Stimulated activated CD8-positive, alpha-beta memory T cell treated with anti-CD3 and anti-CD28 coated beads, Interleukin-12 subunit alpha, Interleukin-12 subunit beta, amount 100 ng/mL, for 1 hour (primary cell): ENCODE data around the gene FADS1.

Experiments used
- DNase-seq: peaks from one replicate; pipeline ENCODE4 v3.0.0-alpha.2; 2020; ENCODE audit warnings: low read depth

Gene FADS1

GRCh38 chr11:61816736-61817455 is at the start of gene FADS1:
TSS of gene FADS1 (minus strand) at chr11:61817003. CDS start at chr11:61816929, 74 bp downstream.
- peak; percentile 35 for DNase-seq

- DNase-seq = no peak
Measured at GRCh38 chr11:61866231-61866957, 49.6 kb upstream of the FADS1 start.

DNA sequence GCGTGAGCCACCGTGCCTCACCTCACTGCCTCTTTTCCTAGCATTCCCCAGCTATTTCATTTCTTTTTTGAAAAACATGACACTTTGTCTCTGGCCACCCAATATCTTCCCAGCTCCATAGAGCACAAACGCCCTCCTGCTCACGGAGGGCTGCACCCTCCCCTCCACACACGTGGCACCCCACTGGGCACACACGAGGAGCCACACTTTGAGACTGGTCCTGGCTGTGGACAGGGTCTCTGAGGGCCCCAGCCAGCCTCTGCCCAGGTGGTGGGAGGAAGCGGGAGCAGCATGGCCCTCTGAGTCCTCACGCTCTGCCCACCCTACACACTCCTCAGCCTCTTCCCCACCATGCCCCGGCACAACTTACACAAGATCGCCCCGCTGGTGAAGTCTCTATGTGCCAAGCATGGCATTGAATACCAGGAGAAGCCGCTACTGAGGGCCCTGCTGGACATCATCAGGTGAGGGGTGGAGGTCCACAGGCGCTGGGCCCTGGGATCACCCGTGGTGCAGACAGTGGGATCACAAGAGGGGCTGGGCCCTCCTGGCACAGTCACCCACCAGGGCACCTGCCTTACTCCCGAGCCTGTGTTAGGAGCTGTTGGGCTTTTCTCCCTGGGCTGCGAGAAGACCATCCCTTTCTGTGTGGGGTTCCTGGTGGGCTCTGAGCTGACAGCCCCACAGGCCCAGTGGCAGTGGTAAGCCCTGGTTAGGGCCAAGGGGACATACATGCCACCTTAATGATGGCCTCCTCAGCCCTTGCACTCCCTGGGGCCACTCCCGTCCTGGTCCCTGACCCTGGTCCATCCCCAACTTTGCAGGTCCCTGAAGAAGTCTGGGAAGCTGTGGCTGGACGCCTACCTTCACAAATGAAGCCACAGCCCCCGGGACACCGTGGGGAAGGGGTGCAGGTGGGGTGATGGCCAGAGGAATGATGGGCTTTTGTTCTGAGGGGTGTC is 48.3 kb upstream of the FADS1 start:
- DNase-seq = no peak

DNA sequence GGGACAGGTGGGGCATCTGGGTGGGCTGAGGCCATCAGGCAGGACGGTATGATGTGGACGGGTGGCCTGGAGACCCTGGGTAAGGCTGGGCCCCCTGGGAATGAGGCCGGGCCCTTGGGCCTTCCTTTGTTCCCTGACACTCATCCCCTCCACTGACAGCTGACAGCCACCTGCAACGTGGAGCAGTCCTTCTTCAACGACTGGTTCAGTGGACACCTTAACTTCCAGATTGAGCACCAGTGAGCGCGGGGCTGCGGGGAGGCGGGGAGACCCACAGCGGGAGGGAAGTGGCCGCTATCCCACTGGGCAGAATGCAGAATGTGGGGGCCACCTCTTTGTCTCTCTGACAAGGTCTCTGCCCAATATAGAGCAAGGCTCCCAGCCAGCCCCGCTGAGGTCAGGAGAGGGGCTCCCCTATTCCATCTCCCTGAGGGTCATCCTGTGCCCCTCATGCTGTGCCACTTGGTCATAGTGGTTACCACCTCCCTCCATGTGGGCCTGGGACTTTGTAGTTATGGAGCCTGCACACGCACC is 46.8 kb upstream of the FADS1 start:
- DNase-seq = no peak

DNA sequence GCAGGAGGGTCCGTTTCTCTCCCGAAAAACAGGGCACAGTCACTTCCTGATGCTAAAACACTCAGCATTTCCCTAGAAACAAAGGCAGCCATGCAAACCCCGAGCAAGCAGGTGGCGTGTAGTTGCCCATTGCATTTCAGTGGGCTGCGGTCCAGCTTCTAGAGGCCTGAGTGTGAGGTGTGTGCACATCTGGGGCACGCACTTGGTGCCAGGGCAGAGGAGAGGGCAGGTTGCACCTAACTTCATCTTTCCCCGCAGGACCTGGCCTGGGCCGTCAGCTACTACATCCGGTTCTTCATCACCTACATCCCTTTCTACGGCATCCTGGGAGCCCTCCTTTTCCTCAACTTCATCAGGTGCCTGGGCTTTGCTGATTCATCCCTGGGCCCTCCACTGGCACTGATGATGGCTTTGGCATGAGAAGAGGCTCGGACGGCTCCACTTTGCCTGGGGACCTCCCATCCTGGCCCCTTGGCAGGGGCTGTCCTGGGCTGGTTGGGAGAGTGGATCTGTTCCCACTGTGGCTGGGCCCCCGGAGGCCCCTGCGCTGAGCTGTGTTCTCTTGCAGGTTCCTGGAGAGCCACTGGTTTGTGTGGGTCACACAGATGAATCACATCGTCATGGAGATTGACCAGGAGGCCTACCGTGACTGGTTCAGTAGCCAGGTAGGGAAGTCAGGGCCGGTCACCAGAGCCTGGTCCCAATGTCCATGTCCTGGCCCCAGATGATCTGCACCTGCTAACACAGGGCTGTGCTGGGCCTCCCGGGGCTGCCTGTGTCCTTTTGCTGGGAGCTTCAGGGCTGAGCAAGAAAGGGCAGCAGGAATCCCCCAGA is 46.1 kb upstream of the FADS1 start:
- DNase-seq = no peak

- no peak for DNase-seq
Measured at GRCh38 chr11:61861634-61862033, 44.8 kb upstream of the FADS1 start.

- no peak for DNase-seq
Measured at GRCh38 chr11:61860054-61860903, 43.5 kb upstream of the FADS1 start.

DNA sequence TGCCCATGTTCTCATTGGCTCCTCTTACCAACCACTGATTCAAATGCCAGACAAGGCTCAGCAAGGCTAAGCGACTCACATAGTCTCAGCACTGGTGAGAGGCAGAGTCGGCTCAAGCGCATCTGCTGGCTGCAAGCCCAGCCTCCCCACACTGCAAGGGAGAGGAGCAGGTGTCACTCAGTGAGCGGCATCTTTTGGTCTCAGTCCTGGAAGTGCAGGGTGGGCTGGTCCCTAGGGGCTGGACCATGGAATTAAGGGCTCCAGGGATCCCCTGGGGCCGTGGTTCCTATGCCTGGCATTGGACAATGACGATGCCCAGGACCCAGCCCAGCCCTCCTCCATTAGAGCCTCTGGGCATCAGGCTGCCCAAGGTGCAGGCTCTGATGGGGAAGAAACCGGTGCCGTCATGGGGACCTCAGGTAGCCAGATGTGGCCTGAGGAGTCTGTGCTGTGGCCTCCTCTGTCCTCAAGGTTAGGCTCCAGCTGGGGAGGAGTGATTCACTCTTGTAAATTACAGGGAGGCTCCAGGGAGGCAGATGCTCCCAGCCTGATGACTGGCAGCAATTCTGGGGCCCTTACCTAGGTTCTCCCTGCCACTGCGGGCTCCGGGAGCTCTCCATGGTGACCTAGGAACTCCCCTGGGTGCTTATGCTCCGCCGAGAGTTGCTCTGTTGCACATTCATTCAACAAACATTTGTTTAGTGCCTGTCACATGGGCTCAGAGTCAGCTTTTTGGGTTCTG is 39.3 kb upstream of the FADS1 start:
- DNase-seq = no peak

DNA sequence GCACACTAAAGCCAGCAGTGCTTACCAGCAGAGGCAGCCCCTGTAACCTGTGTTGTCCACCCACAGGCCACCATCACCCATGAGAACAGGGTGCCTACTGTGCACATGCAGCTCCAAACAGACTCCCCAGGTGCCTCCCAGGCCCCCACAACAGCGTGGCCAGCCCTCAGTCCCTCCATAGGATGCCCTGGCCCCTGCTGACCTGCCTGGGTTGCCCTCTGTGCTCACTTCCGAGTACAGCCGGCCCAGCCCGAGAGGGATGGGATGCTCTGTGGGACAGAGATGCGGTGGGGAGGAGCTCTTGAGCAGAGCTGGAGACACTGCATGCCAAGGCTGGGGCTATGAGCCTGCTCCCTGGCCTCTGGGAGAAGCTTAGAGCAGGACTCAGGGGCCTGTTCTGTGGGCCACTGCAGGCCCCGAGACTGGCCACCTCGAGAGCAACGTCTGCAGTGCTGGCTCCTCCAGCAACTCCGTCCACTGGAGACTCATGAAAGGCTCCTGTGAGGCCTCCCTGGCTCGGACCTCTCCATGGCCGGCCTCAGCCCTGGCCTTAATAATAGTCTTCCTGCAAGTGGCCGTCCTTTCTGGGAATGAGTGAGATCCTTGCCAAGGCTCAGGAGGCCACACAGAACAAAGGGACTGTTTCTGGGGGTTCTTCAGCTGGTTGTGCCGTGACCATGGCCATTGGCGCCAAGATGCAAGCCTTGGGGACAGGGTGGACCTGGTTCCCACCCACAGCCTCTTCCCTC is 38.3 kb upstream of the FADS1 start:
- no peak for DNase-seq

DNA sequence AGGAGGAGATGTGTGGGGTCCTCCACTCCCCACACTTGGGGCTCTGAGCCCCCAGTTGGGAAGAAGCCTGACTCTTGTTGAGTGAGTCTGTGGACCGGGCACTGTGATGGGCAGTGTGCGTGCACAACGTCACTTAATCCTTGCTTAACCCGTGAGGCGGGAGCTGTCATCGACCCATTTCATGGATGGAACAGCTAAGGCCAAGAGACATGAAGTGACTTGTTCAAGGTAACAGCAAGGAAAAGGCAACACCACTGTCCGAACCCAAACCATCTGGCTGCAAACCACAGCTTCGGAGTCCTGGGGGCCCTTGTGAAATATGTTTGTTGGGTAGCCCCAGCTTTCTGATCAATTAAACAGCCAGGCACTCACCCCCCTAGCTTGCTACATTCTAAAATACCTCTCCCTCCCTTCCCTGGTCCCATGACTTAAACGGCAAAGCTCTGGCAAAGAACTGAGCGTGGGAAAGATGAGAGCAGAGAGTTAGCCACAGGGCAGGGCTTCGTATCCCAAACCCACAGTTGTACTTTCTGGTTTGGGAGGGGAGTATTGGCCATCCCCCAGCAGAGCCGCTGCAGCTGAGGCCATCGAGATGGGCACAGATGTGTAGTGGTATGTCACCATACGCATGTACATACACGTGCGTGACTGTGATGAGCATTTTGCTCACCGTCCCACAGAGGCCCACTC is 37.5 kb upstream of the FADS1 start:
- DNase-seq = no peak

GRCh38 chr11:61853698-61854169 is 36.9 kb upstream of the FADS1 start:
- no peak for DNase-seq

DNA sequence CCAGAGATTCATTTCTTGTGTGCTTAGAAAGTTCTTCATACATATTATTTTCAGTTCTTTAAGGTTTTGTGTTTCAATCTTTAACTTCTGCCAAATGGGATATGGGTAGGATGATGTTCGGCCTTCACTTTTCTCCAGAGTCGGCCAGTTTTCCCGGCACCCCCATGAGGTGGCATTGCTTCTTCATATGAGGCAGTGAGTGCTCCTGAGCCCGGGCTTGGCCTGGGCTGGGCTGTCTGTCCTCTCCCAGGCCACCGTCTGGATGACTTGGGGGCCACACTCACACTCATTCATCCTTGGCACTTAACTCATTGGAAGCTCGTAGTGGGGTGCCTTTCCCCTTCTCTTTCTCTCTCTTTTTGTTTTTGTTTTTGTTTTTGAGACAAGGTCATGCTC is 35.1 kb upstream of the FADS1 start:
- no peak for DNase-seq

GRCh38 chr11:61851113-61851899 is 34.5 kb upstream of the FADS1 start:
- no peak for DNase-seq

DNA sequence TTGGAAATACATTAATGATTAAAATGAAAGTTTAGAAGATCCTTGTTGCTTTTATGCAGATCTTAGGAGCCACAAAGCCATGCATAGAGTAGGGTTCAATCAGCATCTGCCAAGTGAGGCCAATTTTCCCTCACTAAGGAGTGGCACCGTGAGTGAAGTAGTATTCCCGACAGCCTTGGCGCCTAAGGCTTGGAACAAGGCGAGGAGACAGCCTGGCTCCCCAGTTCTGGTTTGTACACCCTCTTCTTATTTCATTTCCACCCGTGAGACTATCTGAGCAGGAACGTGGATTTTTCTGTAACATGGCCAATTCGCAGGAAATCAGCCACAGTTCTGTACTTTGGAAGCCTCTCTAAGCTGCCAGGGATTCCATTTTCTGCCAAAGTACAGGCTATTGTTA is 33.9 kb upstream of the FADS1 start:
- no peak for DNase-seq

DNA sequence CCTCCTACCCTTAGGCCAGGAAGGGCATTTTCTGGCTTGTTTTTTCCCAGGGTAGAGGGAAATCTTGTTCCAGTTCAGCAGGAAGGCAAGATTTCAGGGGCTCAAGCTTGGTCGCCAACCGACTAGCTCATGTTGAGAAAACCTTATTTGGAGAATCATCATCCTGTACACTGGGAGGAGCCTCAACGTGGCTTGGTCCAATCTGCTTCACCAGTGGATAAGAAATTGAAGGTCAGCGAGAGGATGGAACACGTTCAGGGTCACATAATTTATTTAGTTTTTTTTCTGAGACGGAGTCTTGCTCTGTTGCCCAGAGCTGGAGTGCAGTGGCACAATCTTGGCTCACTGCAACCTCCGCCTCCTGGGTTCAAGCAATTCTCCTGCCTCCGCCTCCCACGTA is 31.8 kb upstream of the FADS1 start:
- no peak for DNase-seq

GRCh38 chr11:61847914-61848581 is 31.2 kb upstream of the FADS1 start:
- DNase-seq = no peak
